Gastroesophageal sphincter (tissue), 4 donors: ENCODE measurements around the gene KHNYN. TPM values are rescaled to one million over a fixed set of nuclear protein-coding genes. Genes with fewer than 3 reads are reported as not detected.

ENCODE experiments used
- ATAC-seq: fragments of 150-250 bp; one replicate; pipeline ENCODE4 v1.9.1; 2016; ENCODE audit warnings: mild to moderate bottlenecking, moderate library complexity
- H3K27ac ChIP-seq, 4 donors: fragments of 200-600 bp; sonication (generic) in 3 of 4; 1 replicate in 3 of 4; 2 replicates in 1 of 4; pipeline ENCODE4 v1.5.1; 2016 to 2019
- H3K27me3 ChIP-seq: fragments of 200-600 bp; sonication (generic); one replicate; pipeline ENCODE4 v1.5.1; 2019
- H3K36me3 ChIP-seq, 2 donors: fragments of 200-600 bp; sonication (generic); one replicate each; pipeline ENCODE4 v1.5.1; 2019; ENCODE audit warnings: control low read depth in 1 of 2
- H3K4me1 ChIP-seq, 3 donors: fragments of 200-600 bp; sonication (generic); 1 replicate in 2 of 3; 2 replicates in 1 of 3; pipeline ENCODE4 v1.5.1; 2016 to 2019; ENCODE audit warnings: control low read depth in 2 of 3
- H3K4me3 ChIP-seq, 2 donors: fragments of 200-600 bp; sonication (generic); one replicate each; pipeline ENCODE4 v1.5.1; 2019; ENCODE audit warnings: mild to moderate bottlenecking in 1 of 2, moderate library complexity in 1 of 2
- H3K9me3 ChIP-seq, 3 donors: fragments of 200-600 bp; sonication (generic); one replicate each; pipeline ENCODE4 v1.5.1; 2017 to 2019; ENCODE audit warnings: control low read depth in 2 of 3
- EP300 ChIP-seq: sonication (generic); formaldehyde crosslinking; IDR thresholded peaks from one replicate; pipeline ENCODE4 v1.6.1; 2017; ENCODE audit warnings: antibody characterized with exemption, mild to moderate bottlenecking
- POLR2A ChIP-seq, 2 donors: fragments of 450-650 bp; IDR thresholded peaks; one replicate each; pipeline ENCODE4 v1.6.1; 2017; ENCODE audit warnings: antibody characterized with exemption in 2 of 2, mild to moderate bottlenecking in 2 of 2, moderate library complexity in 1 of 2
- POLR2AphosphoS5 ChIP-seq: sonication (generic); formaldehyde crosslinking; IDR thresholded peaks from one replicate; pipeline ENCODE4 v1.6.1; 2017; ENCODE audit warnings: antibody characterized with exemption
- WGBS, 2 donors: methylation state at CpG; one replicate each; pipeline ENCODE4 v1.1.5; 2018; ENCODE audit warnings: low coverage in 1 of 2; 5-methylcytosine and 5-hydroxymethylcytosine counted together
- total RNA-seq, 4 donors: library from RNA; depleted of rRNA; stranded (reverse); fragments of >200 nt; gene quantifications; one replicate each; pipeline ENCODE4 v1.1.0, GENCODE V29; 2016
- TF ChIP-seq, protein P1 (sequence below), 4 experiments: fragments of 200-600 bp in 2 of 4; fragments of 450-650 bp in 2 of 4; sonication (generic) in 1 of 4; IDR thresholded peaks; one replicate each; pipeline ENCODE4 v1.5.1; 2017 to 2019; ENCODE audit warnings: antibody characterized with exemption in 4 of 4, mild to moderate bottlenecking in 2 of 4, moderate library complexity in 2 of 4

The KHNYN gene
- total RNA-seq, 4 donors from 2014 or later: 50.7 to 68.0 (median 61.3) TPM

DNA sequence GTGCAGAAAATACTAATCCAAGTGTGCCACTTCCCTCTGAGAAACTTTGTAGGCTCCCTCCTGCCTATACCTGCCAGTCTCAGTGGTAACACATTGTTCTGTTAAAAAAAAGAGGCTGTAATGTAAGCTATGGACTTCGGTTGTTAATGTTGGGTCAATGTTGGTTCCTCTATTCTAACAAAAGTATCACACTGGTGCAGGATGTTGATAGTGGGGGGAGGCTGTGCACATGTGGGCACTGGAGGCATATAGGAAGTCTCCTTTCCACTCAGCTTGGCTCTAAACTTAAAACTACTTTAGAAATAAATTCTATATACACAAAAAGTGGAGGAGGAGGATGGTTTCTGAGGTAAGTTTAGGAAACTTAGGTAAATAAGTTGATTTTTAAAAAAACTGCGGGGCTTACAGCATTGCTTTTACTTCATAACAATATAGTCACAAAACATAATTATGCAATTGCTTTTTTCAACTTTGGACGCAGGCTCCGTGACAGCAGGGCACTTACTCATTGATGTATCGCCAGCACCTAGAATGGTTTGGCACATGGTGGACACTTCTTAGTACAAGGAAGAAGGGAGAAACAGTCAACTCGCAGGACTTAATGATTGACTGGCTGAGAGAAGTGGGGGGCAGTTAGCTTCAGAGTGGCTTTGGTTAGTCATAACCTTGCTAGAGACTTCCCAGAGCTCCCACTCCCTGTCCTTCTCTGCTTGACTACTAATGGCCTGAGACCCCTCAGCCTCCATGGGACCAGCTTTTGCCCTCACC lies 38.9 kb upstream of the KHNYN start:
- no peak overlapping the region for H3K4me3 ChIP-seq
- WGBS, 2 donors: 77 to 89% methylated on average over 5 to 6 of the region's 6 CpGs
- peaks cover 0 to 17% (median 0%) of the 10 kb centered on the region in 3 donors for H3K4me1 ChIP-seq
- no peaks in the 10 kb centered on the region for H3K36me3 ChIP-seq
- ATAC-seq: no peak
- peaks cover 5% of the 10 kb centered on the region for H3K27me3 ChIP-seq
- TF ChIP-seq POLR2AphosphoS5: no peak
- TF ChIP-seq POLR2A (IDR thresholded peaks at IDR 0.05): no peak
- TF ChIP-seq, protein P1, sequence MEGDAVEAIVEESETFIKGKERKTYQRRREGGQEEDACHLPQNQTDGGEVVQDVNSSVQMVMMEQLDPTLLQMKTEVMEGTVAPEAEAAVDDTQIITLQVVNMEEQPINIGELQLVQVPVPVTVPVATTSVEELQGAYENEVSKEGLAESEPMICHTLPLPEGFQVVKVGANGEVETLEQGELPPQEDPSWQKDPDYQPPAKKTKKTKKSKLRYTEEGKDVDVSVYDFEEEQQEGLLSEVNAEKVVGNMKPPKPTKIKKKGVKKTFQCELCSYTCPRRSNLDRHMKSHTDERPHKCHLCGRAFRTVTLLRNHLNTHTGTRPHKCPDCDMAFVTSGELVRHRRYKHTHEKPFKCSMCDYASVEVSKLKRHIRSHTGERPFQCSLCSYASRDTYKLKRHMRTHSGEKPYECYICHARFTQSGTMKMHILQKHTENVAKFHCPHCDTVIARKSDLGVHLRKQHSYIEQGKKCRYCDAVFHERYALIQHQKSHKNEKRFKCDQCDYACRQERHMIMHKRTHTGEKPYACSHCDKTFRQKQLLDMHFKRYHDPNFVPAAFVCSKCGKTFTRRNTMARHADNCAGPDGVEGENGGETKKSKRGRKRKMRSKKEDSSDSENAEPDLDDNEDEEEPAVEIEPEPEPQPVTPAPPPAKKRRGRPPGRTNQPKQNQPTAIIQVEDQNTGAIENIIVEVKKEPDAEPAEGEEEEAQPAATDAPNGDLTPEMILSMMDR (IDR thresholded peaks at IDR 0.05): no peak
- no peak for TF ChIP-seq EP300
- no peak overlapping the region for H3K27ac ChIP-seq
- no peaks in the 10 kb centered on the region for H3K9me3 ChIP-seq

GRCh38 chr14:24392325-24393091 lies 37.2 kb upstream of the KHNYN start:
- Histone ChIP-seq H3K4me1 (peaks cover 0 to 11% (median 0%) of the 10 kb centered on the region in 3 donors), H3K27me3 (peaks cover 5% of the 10 kb centered on the region), H3K4me3 (no peak overlapping the region), H3K9me3 (no peaks in the 10 kb centered on the region), H3K36me3 (no peaks in the 10 kb centered on the region), H3K27ac (no peak overlapping the region)
- ATAC-seq: no peak
- WGBS, 2 donors: 64 to 71% methylated on average over 7 to 8 of the region's 8 CpGs
- TF ChIP-seq EP300: no peak
- TF ChIP-seq, protein P1 (IDR thresholded peaks at IDR 0.05): no peak
- TF ChIP-seq POLR2AphosphoS5: no peak
- no peak for TF ChIP-seq POLR2A (IDR thresholded peaks at IDR 0.05)

GRCh38 chr14:24394275-24394674 lies 35.5 kb upstream of the KHNYN start:
- H3K27ac ChIP-seq: no peak overlapping the region
- WGBS, 2 donors: 49 to 50% methylated on average over 3 of the region's 3 CpGs
- no peak for ATAC-seq
- TF ChIP-seq, protein P1 (IDR thresholded peaks at IDR 0.05): no peak
- peaks cover 5% of the 10 kb centered on the region for H3K27me3 ChIP-seq
- H3K4me1 ChIP-seq: peaks cover 0 to 22% (median 6%) of the 10 kb centered on the region in 3 donors
- no peaks in the 10 kb centered on the region for H3K9me3 ChIP-seq
- no peaks in the 10 kb centered on the region for H3K36me3 ChIP-seq
- H3K4me3 ChIP-seq: no peak overlapping the region

GRCh38 chr14:24395609-24396582 lies 33.9 kb upstream of the KHNYN start:
- WGBS, 2 donors: 50 to 61% methylated on average over 2 to 7 of the region's 8 CpGs
- no peak for ATAC-seq
- Histone ChIP-seq H3K27ac (no peak overlapping the region), H3K4me3 (no peak overlapping the region), H3K9me3 (no peaks in the 10 kb centered on the region), H3K27me3 (peaks cover 5% of the 10 kb centered on the region), H3K36me3 (no peaks in the 10 kb centered on the region), H3K4me1 (peaks cover 0 to 34% (median 18%) of the 10 kb centered on the region in 3 donors)
- no peak for TF ChIP-seq EP300
- no peak for TF ChIP-seq POLR2AphosphoS5
- TF ChIP-seq POLR2A (IDR thresholded peaks at IDR 0.05): no peak
- TF ChIP-seq, protein P1 (IDR thresholded peaks at IDR 0.05): no peak
